ENCODE data around the gene GNAS.
"Not testable (repeated sequence)": the region's sequence is repeated elsewhere in the genome, so short reads cannot be mapped to it uniquely, and the experiment has no call there.

Gene GNAS

DNA sequence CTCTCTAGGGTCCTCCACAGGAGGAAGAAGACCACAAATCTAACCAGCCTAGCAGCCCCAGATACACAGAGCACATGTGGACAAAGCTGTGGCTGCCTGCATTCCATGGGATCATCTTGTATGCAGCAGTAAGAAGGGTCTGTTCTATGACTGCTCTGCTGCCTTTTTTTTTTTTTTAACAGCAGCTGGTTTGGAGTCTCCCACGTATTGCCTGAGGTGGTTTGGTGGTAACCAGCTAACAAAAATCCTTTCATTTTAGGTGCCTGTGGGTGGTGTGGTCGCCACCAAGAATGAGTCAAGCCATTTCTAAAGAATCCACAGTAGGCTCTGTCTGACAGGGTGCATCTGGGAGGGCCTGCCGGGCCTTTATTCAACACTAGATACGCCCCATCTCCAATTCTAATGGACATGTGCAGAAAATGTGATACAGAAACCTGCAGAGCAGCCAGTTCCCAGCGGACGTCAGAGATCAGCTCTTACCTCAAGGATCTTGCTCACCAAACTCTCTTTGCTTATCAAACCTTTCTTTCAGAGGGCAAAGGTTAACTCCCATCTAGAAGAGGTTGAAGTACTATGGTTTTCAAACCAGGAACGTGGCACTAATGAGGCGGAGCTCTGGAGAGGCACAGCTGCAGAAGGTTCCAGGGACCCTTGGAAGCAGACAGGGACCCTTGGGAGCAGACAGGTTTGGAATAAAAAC lies 33.8 kb upstream of the GNAS start:
- TF ChIP-seq, protein P1, sequence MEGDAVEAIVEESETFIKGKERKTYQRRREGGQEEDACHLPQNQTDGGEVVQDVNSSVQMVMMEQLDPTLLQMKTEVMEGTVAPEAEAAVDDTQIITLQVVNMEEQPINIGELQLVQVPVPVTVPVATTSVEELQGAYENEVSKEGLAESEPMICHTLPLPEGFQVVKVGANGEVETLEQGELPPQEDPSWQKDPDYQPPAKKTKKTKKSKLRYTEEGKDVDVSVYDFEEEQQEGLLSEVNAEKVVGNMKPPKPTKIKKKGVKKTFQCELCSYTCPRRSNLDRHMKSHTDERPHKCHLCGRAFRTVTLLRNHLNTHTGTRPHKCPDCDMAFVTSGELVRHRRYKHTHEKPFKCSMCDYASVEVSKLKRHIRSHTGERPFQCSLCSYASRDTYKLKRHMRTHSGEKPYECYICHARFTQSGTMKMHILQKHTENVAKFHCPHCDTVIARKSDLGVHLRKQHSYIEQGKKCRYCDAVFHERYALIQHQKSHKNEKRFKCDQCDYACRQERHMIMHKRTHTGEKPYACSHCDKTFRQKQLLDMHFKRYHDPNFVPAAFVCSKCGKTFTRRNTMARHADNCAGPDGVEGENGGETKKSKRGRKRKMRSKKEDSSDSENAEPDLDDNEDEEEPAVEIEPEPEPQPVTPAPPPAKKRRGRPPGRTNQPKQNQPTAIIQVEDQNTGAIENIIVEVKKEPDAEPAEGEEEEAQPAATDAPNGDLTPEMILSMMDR (IDR thresholded peaks at IDR 0.05; ENCODE audit: low read depth, low read length, missing control alignments), result no peak
- DNase-seq (ENCODE audit: extremely low read depth, low read depth), result peak; percentile 61
- H3K4me3 ChIP-seq (replicated peaks; ENCODE audit: low read depth, low read length), result no peak overlapping the region

DNA sequence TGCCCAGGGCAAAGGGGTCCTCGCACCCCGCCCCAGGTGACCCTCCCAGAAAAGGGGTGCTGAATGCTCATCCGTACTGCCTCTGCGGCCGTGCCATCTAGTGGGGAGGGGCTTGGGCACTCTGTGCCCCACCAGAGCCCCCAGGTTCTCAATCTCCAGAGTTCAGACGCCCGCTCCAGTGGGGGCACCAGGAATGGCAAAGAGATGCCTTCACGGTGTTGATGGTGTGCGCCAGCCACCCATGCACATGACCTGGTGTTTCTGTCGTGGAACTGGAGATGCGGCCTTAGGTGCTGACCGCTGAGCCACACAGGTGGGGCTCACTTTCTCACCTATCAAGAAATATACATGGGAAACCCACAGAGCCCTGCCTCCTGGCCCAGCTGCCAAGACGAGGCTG lies 32.6 kb upstream of the GNAS start:
- TF ChIP-seq, protein P1 (IDR thresholded peaks at IDR 0.05; ENCODE audit: low read depth, low read length, missing control alignments), result no peak
- no peak overlapping the region for H3K4me3 ChIP-seq (replicated peaks; ENCODE audit: low read depth, low read length)
- DNase-seq (ENCODE audit: extremely low read depth, low read depth), result no peak

- H3K4me3 ChIP-seq (replicated peaks; ENCODE audit: low read depth, low read length); DNase-seq (ENCODE audit: extremely low read depth, low read depth): not testable (repeated sequence)
Measured at GRCh38 chr20:58820515-58820914, 32.0 kb upstream of the GNAS start.

GRCh38 chr20:58822149-58822548 lies 30.4 kb upstream of the GNAS start:
- TF ChIP-seq, protein P1 (IDR thresholded peaks at IDR 0.05; ENCODE audit: low read depth, low read length, missing control alignments), result no peak
- no peak for DNase-seq (ENCODE audit: extremely low read depth, low read depth)
- no peak overlapping the region for H3K4me3 ChIP-seq (replicated peaks; ENCODE audit: low read depth, low read length)

DNA sequence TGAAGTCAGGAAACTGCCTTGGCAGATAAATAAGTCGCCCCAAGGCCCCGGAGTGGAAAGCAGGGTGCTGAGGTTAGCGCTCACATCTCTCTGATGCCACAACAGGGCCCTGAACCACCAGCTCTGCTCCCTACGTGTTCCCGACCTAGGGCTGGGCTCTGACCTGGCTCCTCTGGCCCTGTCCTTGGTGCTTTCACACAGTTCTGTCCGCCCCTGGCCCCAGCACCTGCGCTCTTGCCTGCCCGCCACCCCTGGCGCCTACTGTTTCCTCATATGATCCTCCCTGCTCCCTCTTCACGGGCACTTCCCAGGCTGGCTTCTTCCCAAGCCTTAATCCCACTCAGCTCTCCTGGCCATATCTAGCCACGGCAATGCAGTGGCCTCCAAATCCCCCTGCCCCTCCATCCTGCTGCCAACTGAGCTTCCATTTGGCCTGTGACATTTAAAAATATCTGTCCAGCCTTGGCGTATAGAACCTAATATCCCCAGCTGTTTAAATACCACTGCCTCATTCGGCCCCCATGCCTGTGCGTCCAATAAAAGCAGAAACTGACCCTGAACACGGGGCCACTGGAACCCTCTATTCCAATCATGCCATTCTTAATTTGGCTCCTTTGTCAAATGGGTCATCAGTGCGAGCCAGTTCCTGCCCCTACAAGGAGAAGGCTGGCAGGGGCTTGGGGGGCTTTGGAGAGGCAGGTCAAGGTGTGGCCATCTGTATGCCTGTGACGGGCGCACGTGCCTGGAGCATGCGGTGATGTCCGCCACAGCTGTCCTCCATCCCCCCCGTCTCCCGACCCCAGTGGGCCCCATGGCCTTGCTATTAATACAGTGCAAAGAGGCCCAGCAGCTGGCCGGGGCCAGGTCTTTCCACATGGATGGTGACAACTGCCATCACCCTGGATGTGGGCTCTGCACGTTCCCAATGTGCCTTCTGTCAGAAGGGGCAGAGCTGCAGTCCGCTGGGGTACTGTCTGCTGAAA lies 29.5 kb upstream of the GNAS start:
- DNase-seq (ENCODE audit: extremely low read depth, low read depth), result no peak
- H3K4me3 ChIP-seq (replicated peaks; ENCODE audit: low read depth, low read length), result no peak overlapping the region
- TF ChIP-seq, protein P1 (IDR thresholded peaks at IDR 0.05; ENCODE audit: low read depth, low read length, missing control alignments), result no peak

DNA sequence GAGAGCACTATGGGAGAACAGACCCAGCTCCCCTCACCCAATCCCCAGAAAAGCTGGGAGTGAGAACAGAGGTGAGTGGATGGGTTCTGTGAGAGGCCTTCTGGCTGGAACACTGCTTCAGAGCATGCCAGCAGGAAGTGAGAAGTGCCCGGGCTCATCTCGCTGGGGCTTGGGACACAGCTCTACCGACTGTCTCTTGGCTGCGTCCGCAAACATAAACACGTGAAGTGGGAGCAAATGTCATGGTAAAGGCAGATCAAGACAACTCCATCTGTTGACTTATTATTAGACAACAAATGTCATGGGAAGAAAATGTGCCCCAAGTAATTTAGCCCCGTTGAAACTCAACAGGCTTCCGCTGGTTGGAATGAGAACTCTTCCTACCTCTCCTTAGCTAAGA lies 27.7 kb upstream of the GNAS start:
- TF ChIP-seq, protein P1 (IDR thresholded peaks at IDR 0.05; ENCODE audit: low read depth, low read length, missing control alignments), result no peak
- no peak overlapping the region for H3K4me3 ChIP-seq (replicated peaks; ENCODE audit: low read depth, low read length)
- DNase-seq (ENCODE audit: extremely low read depth, low read depth), result no peak

DNA sequence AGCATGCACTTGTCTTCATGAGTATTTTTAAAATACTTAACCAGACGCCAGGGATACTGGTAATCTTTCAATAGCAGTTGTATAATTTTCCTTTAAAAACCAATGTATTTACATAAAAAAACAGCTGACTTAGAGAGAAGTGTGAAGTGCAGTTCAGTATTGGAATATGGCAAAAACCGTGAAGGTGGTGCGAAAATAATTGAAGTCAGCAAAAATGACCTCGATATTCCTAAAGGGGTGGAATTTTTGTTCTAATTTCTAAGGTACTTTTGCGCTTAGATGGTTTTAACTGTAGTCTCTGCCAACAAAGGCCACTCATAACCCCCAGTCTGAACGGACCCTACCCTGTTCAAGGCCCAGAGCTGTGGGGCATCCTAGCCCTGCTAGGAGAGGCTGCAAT lies 27.1 kb upstream of the GNAS start:
- no peak overlapping the region for H3K4me3 ChIP-seq (replicated peaks; ENCODE audit: low read depth, low read length)
- DNase-seq (ENCODE audit: extremely low read depth, low read depth), result no peak
- TF ChIP-seq, protein P1 (IDR thresholded peaks at IDR 0.05; ENCODE audit: low read depth, low read length, missing control alignments), result no peak
